CD8-positive, alpha-beta memory T cell (primary cell): ENCODE results near the gene IL24. TPM values are rescaled to one million over a fixed set of nuclear protein-coding genes. Genes with fewer than 3 reads are reported as not detected.

Source experiments
- CTCF ChIA-PET: fragments of 350-600 bp; sonication (Branson Sonifier 250); formaldehyde crosslinking; loops from one replicate; lab custom pipeline; 2021; ENCODE audit warnings: antibody characterized with exemption; lab: Charles Lee
- POLR2A ChIA-PET: fragments of 350-600 bp; sonication (Branson Sonifier 250); formaldehyde crosslinking; loops from one replicate; lab custom pipeline; 2021; ENCODE audit warnings: antibody characterized with exemption; lab: Charles Lee
- DNase-seq, 5 donors: peaks; one replicate each; pipeline versions ENCODE4 v3.0.0 to v3.0.0-alpha.2; 2020 to 2022; ENCODE audit warnings: mixed read lengths in 1 of 5
- H3K27ac ChIP-seq: one replicate; pipeline ENCODE4 v1.7.0; 2013; ENCODE audit warnings: low read depth, mild to moderate bottlenecking, low read length, moderate library complexity
- H3K27me3 ChIP-seq: 2 replicates; pipeline ENCODE4 v1.7.0; 2013; ENCODE audit warnings: low read length, mild to moderate bottlenecking; ENCODE audit not compliant: insufficient read depth, poor library complexity, severe bottlenecking
- H3K36me3 ChIP-seq: 2 replicates; pipeline ENCODE4 v1.7.0; 2013; ENCODE audit warnings: mild to moderate bottlenecking, low read length, moderate library complexity; ENCODE audit not compliant: insufficient read depth
- H3K4me1 ChIP-seq: 2 replicates; pipeline ENCODE4 v1.7.0; 2013; ENCODE audit warnings: mild to moderate bottlenecking, low read length, moderate library complexity; ENCODE audit not compliant: insufficient read depth
- H3K4me3 ChIP-seq: 2 replicates; pipeline ENCODE4 v1.7.0; 2013; ENCODE audit warnings: mild to moderate bottlenecking, low read length
- H3K9me3 ChIP-seq: 2 replicates; pipeline ENCODE4 v1.7.0; 2013; ENCODE audit warnings: mild to moderate bottlenecking, low read length
- H3K27ac Mint-ChIP-seq, 8 donors: one replicate each; pipeline ENCODE4 v1.8.0; 2020 to 2021; ENCODE audit warnings: mixed read lengths in 8 of 8, mild to moderate bottlenecking in 6 of 8, inconsistent platforms in 3 of 8, moderate library complexity in 3 of 8
- H3K27me3 Mint-ChIP-seq, 2 donors: one replicate each; pipeline ENCODE4 v1.8.0; 2020 to 2021; ENCODE audit warnings: mixed read lengths in 2 of 2, mild to moderate bottlenecking in 1 of 2, moderate library complexity in 1 of 2
- H3K36me3 Mint-ChIP-seq, 3 donors: one replicate each; pipeline ENCODE4 v1.8.0; 2020 to 2021; ENCODE audit warnings: mixed read lengths in 3 of 3, inconsistent platforms in 1 of 3, mild to moderate bottlenecking in 1 of 3
- H3K4me1 Mint-ChIP-seq, 3 donors: one replicate each; pipeline ENCODE4 v1.8.0; 2020 to 2021; ENCODE audit warnings: mixed read lengths in 3 of 3, inconsistent platforms in 1 of 3, mild to moderate bottlenecking in 1 of 3
- H3K4me3 Mint-ChIP-seq, 7 donors: one replicate each; pipeline ENCODE4 v1.8.0; 2020 to 2021; ENCODE audit warnings: mixed read lengths in 7 of 7, mild to moderate bottlenecking in 6 of 7, moderate library complexity in 4 of 7, inconsistent platforms in 2 of 7
- H3K9me3 Mint-ChIP-seq, 5 donors: one replicate each; pipeline ENCODE4 v1.8.0; 2020 to 2022; ENCODE audit warnings: mixed read lengths in 5 of 5, mild to moderate bottlenecking in 3 of 5, moderate library complexity in 2 of 5, inconsistent platforms in 1 of 5
- polyA plus RNA-seq: library from polyadenylated mRNA; unstranded; fragments of 300-500 nt; fragmentation: Illumina TruSeq; gene quantifications from one replicate; pipeline ENCODE4 v1.2.3, GENCODE V29; 2021
- total RNA-seq, 2 experiments: library from RNA; stranded (reverse); gene quantifications; one replicate each; pipeline ENCODE4 v1.2.3, GENCODE V29; 2021

IL24 gene
- total and polyA plus RNA-seq, 3 experiments from 2014 or later, result 2.0 to 22.5 (median 2.9) TPM

DNA sequence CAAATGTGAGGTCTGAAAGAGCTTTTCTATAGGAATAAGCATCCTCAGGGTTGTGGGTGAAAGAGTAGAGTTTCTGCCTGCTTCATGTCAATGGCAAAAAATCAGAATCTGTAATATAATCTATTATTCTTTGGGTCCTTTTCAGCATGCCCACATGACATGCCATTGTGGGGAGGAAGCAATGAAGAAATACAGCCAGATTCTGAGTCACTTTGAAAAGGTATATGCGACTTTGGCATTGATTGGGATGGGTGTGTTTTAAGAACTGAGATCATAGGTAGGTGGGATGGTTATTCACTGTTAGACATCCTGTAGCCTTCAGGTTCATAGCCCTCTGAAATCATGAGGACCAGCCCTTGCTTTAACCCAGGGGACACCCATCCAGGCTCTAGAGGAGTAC lies 30.0 kb upstream of the IL24 start:
- H3K27ac ChIP-seq, result no peak overlapping the region
- H3K4me3 Mint-ChIP-seq, result no peak overlapping the region
- no peak overlapping the region for H3K27ac Mint-ChIP-seq
- peaks cover 0 to 18% (median 3%) of the 10 kb centered on the region in 3 donors for H3K36me3 Mint-ChIP-seq
- H3K4me3 ChIP-seq, result no peak overlapping the region
- H3K9me3 ChIP-seq, result no peaks in the 10 kb centered on the region
- ChIA-PET CTCF (interaction anchor here (0.8 to 1.5 kb wide), 3 partner anchors 38 to 66 kb away, joined by 3 to 7 read pairs (median 4); no protein-coding TSS in a partner anchor), POLR2A (no interaction called here)
- peaks cover 8 to 15% of the 10 kb centered on the region in 2 donors for H3K27me3 Mint-ChIP-seq
- no peaks in the 10 kb centered on the region for H3K36me3 ChIP-seq
- no peaks in the 10 kb centered on the region for H3K4me1 ChIP-seq
- H3K4me1 Mint-ChIP-seq, result peaks cover 0 to 5% (median 2%) of the 10 kb centered on the region in 3 donors
- no peak for DNase-seq
- H3K27me3 ChIP-seq, result no peaks in the 10 kb centered on the region
- H3K9me3 Mint-ChIP-seq, result peaks cover 0 to 7% (median 3%) of the 10 kb centered on the region in 5 donors

DNA sequence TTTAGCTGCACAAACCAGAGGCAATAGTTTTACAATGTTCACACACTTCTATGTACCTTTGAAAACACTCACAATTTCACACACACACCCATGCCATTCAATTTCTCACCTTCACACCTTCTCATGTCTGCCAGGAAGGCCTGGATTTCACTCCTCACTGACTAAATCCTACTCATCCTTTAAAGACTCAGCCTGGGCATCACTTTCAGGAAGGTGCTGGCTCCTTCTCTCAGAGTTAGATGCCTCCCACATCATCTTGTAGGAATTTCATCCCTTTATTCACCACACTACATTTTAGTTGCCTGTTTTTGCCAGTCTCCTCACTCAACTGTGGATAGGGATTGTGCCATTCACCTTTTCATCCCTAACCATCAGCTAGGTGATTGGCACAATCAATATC lies 29.5 kb upstream of the IL24 start:
- H3K27ac Mint-ChIP-seq, result no peak overlapping the region
- Histone ChIP-seq H3K36me3 (no peaks in the 10 kb centered on the region), H3K4me3 (no peak overlapping the region), H3K4me1 (no peaks in the 10 kb centered on the region), H3K27ac (no peak overlapping the region), H3K27me3 (no peaks in the 10 kb centered on the region), H3K9me3 (no peaks in the 10 kb centered on the region)
- ChIA-PET POLR2A (no interaction called here), CTCF (interaction anchor here (1.0 to 1.5 kb wide), 2 partner anchors 44 to 66 kb away, joined by 4 to 7 read pairs; no protein-coding TSS in a partner anchor)
- peaks cover 0 to 8% (median 5%) of the 10 kb centered on the region in 5 donors for H3K9me3 Mint-ChIP-seq
- DNase-seq, result no peak
- peaks cover 8 to 15% of the 10 kb centered on the region in 2 donors for H3K27me3 Mint-ChIP-seq
- no peak overlapping the region for H3K4me3 Mint-ChIP-seq
- peaks cover 0 to 21% (median 4%) of the 10 kb centered on the region in 3 donors for H3K36me3 Mint-ChIP-seq
- peaks cover 0 to 5% (median 2%) of the 10 kb centered on the region in 3 donors for H3K4me1 Mint-ChIP-seq

DNA sequence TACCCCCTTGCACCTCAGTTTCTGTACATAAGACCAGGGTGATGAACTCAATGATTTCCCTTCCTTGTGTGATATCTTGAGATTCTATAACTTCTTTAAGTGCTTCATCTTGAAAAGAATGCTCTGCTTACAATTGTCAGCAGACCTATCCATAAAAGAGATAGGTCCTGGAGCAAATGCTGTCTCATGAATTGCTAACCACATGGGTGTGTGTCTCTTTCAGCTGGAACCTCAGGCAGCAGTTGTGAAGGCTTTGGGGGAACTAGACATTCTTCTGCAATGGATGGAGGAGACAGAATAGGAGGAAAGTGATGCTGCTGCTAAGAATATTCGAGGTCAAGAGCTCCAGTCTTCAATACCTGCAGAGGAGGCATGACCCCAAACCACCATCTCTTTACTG lies 29.0 kb upstream of the IL24 start:
- H3K4me3 ChIP-seq, result no peak overlapping the region
- Mint-ChIP-seq H3K9me3 (peaks cover 0 to 8% (median 5%) of the 10 kb centered on the region in 5 donors), H3K27me3 (peaks cover 4 to 15% of the 10 kb centered on the region in 2 donors), H3K4me3 (no peak overlapping the region), H3K27ac (no peak overlapping the region), H3K36me3 (peaks cover 0 to 26% (median 4%) of the 10 kb centered on the region in 3 donors), H3K4me1 (peaks cover 0 to 5% (median 2%) of the 10 kb centered on the region in 3 donors)
- ChIA-PET CTCF (interaction anchor here (1.5 kb wide), 1 partner anchor 65 kb away, joined by 7 read pairs; no protein-coding TSS in a partner anchor), POLR2A (no interaction called here)
- no peaks in the 10 kb centered on the region for H3K27me3 ChIP-seq
- H3K4me1 ChIP-seq, result no peaks in the 10 kb centered on the region
- no peaks in the 10 kb centered on the region for H3K9me3 ChIP-seq
- H3K27ac ChIP-seq, result no peak overlapping the region
- no peak for DNase-seq
- H3K36me3 ChIP-seq, result no peaks in the 10 kb centered on the region

DNA sequence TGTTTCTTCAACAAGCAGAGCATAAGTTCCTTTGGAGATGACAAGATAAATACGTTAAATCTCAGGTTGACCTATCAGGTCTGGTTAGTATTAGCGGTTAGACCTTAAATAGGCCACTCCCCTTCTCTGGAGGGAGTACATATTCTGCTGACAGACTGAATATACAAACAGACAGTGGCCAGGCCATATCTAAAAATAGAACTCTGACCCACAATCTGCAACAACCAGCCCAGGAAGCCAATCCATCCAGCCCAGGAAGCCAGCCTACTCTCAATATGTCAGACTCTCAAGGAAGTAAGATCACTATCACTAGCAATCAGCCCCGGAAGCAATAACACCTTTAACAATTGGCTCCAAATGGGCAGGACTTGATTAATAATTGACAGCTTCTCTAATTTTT lies 25.1 kb upstream of the IL24 start:
- no peaks in the 10 kb centered on the region for H3K4me1 ChIP-seq
- H3K9me3 ChIP-seq, result no peaks in the 10 kb centered on the region
- H3K27ac ChIP-seq, result no peak overlapping the region
- Mint-ChIP-seq H3K4me1 (no peaks in the 10 kb centered on the region), H3K27ac (no peak overlapping the region), H3K4me3 (no peak overlapping the region), H3K9me3 (peaks cover 14 to 22% (median 17%) of the 10 kb centered on the region in 5 donors), H3K27me3 (peaks cover 0 to 16% of the 10 kb centered on the region in 2 donors), H3K36me3 (peaks cover 3 to 53% (median 6%) of the 10 kb centered on the region in 3 donors)
- no peak for DNase-seq
- POLR2A ChIA-PET, result no interaction called here
- no peaks in the 10 kb centered on the region for H3K36me3 ChIP-seq
- no peaks in the 10 kb centered on the region for H3K27me3 ChIP-seq
- CTCF ChIA-PET, result interaction anchor here (0.8 to 1.2 kb wide), 2 partner anchors 23 to 138 kb away, joined by 3 to 4 read pairs; no protein-coding TSS in a partner anchor
- H3K4me3 ChIP-seq, result no peak overlapping the region

DNA sequence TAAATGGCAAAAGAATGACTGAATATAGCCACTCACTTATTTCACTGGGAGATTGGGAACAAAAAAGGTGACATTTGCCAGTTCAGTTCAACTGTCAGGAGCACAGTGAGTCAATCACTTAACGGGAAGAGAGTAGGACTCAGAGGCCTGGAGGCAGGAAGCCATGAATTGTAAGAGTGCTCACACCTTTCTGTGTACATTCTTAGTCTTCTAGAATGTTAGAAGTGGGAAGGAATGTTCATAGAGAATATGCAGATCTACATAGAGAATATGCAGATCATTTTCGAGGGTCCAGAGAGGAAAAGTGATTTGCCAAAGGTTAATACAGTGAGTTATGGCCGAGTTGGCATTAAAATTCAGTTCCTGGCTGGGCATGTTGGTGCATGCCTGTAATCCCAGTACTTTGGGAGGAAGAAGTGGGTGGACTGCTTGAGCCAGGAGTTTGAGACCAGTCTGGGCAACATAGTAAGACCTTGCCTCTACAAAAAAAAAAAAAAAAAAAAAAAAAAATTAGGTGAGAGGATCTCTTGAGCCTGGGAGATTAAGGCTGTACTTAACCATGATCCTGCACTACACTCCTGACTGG lies 23.5 kb upstream of the IL24 start:
- H3K27me3 Mint-ChIP-seq, result peaks cover 0 to 16% of the 10 kb centered on the region in 2 donors
- peaks cover 7% of the 10 kb centered on the region for H3K9me3 ChIP-seq
- H3K27me3 ChIP-seq, result no peaks in the 10 kb centered on the region
- H3K36me3 ChIP-seq, result no peaks in the 10 kb centered on the region
- H3K36me3 Mint-ChIP-seq, result peaks cover 3 to 65% (median 6%) of the 10 kb centered on the region in 3 donors
- H3K4me1 ChIP-seq, result no peaks in the 10 kb centered on the region
- H3K4me3 ChIP-seq, result no peak overlapping the region
- no peaks in the 10 kb centered on the region for H3K4me1 Mint-ChIP-seq
- peaks cover 23 to 36% (median 29%) of the 10 kb centered on the region in 5 donors for H3K9me3 Mint-ChIP-seq
- ChIA-PET POLR2A (no interaction called here), CTCF (interaction anchor here (1.3 kb wide), 1 partner anchor 9 kb away, joined by 7 read pairs; the partner anchor contains the start of gene IL20)
- H3K27ac ChIP-seq, result no peak overlapping the region
- no peak overlapping the region for H3K27ac Mint-ChIP-seq
- H3K4me3 Mint-ChIP-seq, result no peak overlapping the region
- no peak for DNase-seq

DNA sequence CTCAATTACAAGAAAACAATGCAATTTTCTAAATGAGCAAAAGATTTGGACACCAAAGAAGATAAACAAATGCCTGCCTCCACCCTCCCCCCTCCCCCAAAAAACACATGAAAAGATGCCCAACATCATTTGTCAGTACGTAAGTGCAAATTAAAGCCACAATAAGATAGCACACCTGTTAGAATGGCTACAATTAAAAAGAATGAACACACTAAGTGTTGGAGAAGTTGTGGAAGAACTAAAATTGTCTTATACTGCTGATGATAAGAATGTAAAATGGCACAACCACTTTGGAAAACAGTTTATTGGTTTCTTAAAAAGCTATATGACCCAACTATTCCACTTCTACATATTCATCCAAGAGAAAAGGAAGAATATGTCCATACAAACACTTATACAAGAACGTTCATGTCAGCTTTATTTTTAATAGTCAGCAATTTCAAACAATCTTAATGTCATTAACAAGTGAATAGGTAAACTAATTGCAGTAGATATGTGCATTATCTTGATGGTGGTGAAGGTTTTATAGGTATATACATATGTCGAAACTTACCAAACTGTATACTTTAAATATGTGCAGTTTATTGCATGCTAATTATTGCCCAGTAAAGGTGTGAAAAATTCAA lies 21.4 kb upstream of the IL24 start:
- H3K4me3 ChIP-seq, result no peak overlapping the region
- H3K4me3 Mint-ChIP-seq, result no peak overlapping the region
- CTCF ChIA-PET, result no interaction called here

DNA sequence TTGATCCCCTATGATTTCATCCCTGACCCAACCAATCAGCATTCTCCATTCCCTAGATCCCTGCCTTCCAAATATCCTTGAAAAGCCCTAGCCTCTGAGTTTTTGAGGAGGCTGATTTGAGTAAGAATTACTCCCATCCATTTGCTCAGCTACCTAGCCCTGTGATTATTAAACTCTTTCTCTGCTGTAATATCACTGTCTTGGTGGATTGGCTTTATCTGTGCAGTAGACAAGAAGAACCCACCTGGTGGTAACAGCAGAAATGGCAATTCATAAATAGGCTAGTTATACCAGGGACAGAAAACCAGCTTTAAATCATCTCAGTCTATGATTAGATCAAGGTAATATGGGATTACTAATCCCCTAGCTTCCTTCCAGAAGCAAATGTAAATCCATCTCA lies 18.8 kb upstream of the IL24 start:
- no peak for DNase-seq
- peaks cover 0 to 10% of the 10 kb centered on the region in 2 donors for H3K27me3 Mint-ChIP-seq
- no peaks in the 10 kb centered on the region for H3K4me1 Mint-ChIP-seq
- no peak overlapping the region for H3K4me3 ChIP-seq
- peaks cover 27 to 38% (median 36%) of the 10 kb centered on the region in 5 donors for H3K9me3 Mint-ChIP-seq
- ChIA-PET POLR2A (no interaction called here), CTCF (no interaction called here)
- H3K4me1 ChIP-seq, result no peaks in the 10 kb centered on the region
- H3K4me3 Mint-ChIP-seq, result no peak overlapping the region
- no peak overlapping the region for H3K27ac Mint-ChIP-seq
- H3K36me3 Mint-ChIP-seq, result peaks cover 4 to 44% (median 4%) of the 10 kb centered on the region in 3 donors
- H3K27me3 ChIP-seq, result no peaks in the 10 kb centered on the region
- H3K27ac ChIP-seq, result no peak overlapping the region
- peaks cover 7% of the 10 kb centered on the region for H3K9me3 ChIP-seq
- H3K36me3 ChIP-seq, result no peaks in the 10 kb centered on the region

More for the DNA sequence above, 21.4 kb upstream of the IL24 start:
- Histone ChIP-seq H3K9me3 (peaks cover 7% of the 10 kb centered on the region), H3K4me1 (no peaks in the 10 kb centered on the region), H3K27me3 (no peaks in the 10 kb centered on the region), H3K36me3 (no peaks in the 10 kb centered on the region), H3K27ac (no peak overlapping the region)
- Mint-ChIP-seq H3K36me3 (peaks cover 4 to 66% (median 6%) of the 10 kb centered on the region in 3 donors), H3K4me1 (no peaks in the 10 kb centered on the region), H3K27me3 (peaks cover 0 to 10% of the 10 kb centered on the region in 2 donors), H3K9me3 (peaks cover 28 to 43% (median 38%) of the 10 kb centered on the region in 5 donors), H3K27ac (no peak overlapping the region)
- POLR2A ChIA-PET, result interaction anchor here (0.5 kb wide), 1 partner anchor 252 kb away, joined by 3 read pairs; no protein-coding TSS in a partner anchor
- no peak for DNase-seq

DNA sequence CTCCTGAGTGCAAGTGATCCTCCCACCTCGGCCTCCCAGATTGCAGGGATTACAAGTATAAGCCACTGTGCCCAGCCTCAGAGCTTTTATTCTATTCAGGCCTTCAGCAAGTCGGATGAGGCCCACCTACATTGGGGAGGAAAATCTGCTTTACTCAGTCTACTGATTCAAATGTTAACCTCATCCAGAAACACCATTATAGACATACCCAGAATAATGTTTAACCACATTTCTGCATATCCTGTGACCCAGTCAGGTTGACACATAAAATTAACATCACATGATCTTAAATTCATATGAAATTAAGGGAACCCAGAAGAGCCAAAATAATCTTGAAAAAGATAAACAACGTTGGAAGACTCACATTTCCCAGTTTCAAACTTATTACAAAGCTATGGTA lies 16.9 kb upstream of the IL24 start:
- H3K4me1 Mint-ChIP-seq, result no peaks in the 10 kb centered on the region
- no peaks in the 10 kb centered on the region for H3K27me3 ChIP-seq
- no peaks in the 10 kb centered on the region for H3K36me3 ChIP-seq
- H3K9me3 Mint-ChIP-seq, result peaks cover 22 to 34% (median 33%) of the 10 kb centered on the region in 5 donors
- no peak overlapping the region for H3K4me3 ChIP-seq
- H3K27ac Mint-ChIP-seq, result no peak overlapping the region
- no peaks in the 10 kb centered on the region for H3K4me1 ChIP-seq
- no peak overlapping the region for H3K27ac ChIP-seq
- no peak overlapping the region for H3K4me3 Mint-ChIP-seq
- DNase-seq, result no peak
- H3K27me3 Mint-ChIP-seq, result peaks cover 0 to 10% of the 10 kb centered on the region in 2 donors
- peaks cover 4 to 38% (median 4%) of the 10 kb centered on the region in 3 donors for H3K36me3 Mint-ChIP-seq
- CTCF ChIA-PET, result interaction anchor here (1.2 to 1.5 kb wide), 2 partner anchors 31 to 53 kb away, joined by 3 to 4 read pairs; no protein-coding TSS in a partner anchor
- H3K9me3 ChIP-seq, result peaks cover 7% of the 10 kb centered on the region
- POLR2A ChIA-PET, result no interaction called here
